ENCODE data around the gene HDAC9. TPM values are rescaled to one million over a fixed set of nuclear protein-coding genes. Genes with fewer than 3 reads are reported as not detected.

Gene HDAC9
- total RNA-seq, 2 experiments from 2014 or later: 0.22 to 0.33 TPM

- POLR2A ChIA-PET: no interaction called here
- CTCF ChIA-PET: no interaction called here
- DNase-seq: no peak
Observed at GRCh38 chr7:18520450-18521235, 25.1 kb downstream of the HDAC9 start.

DNA sequence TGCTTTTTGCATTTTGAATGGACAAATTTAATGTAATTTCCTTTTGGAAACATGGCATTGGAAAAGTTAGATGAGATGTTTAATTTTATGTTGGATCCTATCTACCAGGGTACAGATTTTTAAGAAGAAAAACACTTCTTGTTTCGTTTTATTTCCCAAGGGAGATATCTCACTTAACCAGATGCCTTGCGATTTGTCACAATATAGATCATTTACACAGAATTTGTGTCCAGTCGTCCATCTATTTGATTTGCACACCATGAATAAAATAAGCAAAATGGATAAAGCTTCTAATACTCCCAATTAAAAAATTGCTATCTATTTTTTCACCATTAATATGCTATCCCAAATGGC, 25.7 kb downstream of the HDAC9 start:
- H3K4me3 Mint-ChIP-seq: no peak overlapping the region
- H3K4me1 Mint-ChIP-seq: no peaks in the 10 kb centered on the region
- H3K9me3 Mint-ChIP-seq: no peaks in the 10 kb centered on the region
- ChIA-PET CTCF (no interaction called here), POLR2A (no interaction called here)
- no peaks in the 10 kb centered on the region for H3K36me3 Mint-ChIP-seq (ENCODE audit: low read depth)
- no peak for DNase-seq
- H3K27ac Mint-ChIP-seq: no peak overlapping the region
- no peaks in the 10 kb centered on the region for H3K27me3 Mint-ChIP-seq

More at GRCh38 chr7:18520450-18521235, 25.1 kb downstream of the HDAC9 start:
- Mint-ChIP-seq H3K27me3 (no peaks in the 10 kb centered on the region), H3K4me1 (no peaks in the 10 kb centered on the region), H3K36me3 (ENCODE audit: low read depth) (no peaks in the 10 kb centered on the region), H3K4me3 (no peak overlapping the region), H3K27ac (no peak overlapping the region), H3K9me3 (no peaks in the 10 kb centered on the region)

- no peaks in the 10 kb centered on the region for H3K27me3 Mint-ChIP-seq
- DNase-seq: no peak
- no peaks in the 10 kb centered on the region for H3K36me3 Mint-ChIP-seq (ENCODE audit: low read depth)
- H3K4me1 Mint-ChIP-seq: no peaks in the 10 kb centered on the region
- ChIA-PET POLR2A (no interaction called here), CTCF (no interaction called here)
- H3K27ac Mint-ChIP-seq: no peak overlapping the region
- H3K9me3 Mint-ChIP-seq: no peaks in the 10 kb centered on the region
- no peak overlapping the region for H3K4me3 Mint-ChIP-seq
Observed at GRCh38 chr7:18521945-18522566, 26.5 kb downstream of the HDAC9 start.

GRCh38 chr7:18524248-18524647, 28.7 kb downstream of the HDAC9 start:
- ChIA-PET POLR2A (no interaction called here), CTCF (no interaction called here)
- no peak overlapping the region for H3K4me3 Mint-ChIP-seq
- H3K9me3 Mint-ChIP-seq: no peaks in the 10 kb centered on the region
- H3K36me3 Mint-ChIP-seq (ENCODE audit: low read depth): no peaks in the 10 kb centered on the region
- no peak for DNase-seq
- no peak overlapping the region for H3K27ac Mint-ChIP-seq
- H3K27me3 Mint-ChIP-seq: no peaks in the 10 kb centered on the region
- no peaks in the 10 kb centered on the region for H3K4me1 Mint-ChIP-seq

DNA sequence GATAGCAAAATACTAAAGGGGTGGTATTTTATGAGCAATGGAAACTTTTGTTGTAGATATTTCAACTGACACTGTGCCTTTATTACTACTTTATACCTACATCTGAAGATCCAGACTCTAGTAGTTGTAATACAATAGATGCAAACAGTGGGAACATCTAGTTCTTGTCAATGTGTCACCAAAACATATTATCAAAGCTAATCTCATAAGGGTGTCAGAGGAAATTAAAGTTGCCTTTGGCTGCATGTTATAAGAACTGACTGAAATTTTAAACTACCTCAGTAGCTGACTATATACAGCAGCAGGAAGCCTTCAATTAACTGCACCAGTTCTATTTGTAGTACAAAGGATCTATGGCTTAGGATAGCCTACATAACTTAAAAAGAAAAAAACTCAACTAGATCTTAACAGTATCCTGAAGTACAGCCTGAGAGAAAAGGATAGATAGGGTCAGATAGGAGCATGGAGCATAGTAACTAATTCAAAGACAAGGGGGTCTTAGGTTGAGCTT, 30.9 kb downstream of the HDAC9 start:
- Mint-ChIP-seq H3K4me1 (no peaks in the 10 kb centered on the region), H3K27me3 (no peaks in the 10 kb centered on the region)

GRCh38 chr7:18529239-18529638, 33.7 kb downstream of the HDAC9 start:
- no peak for DNase-seq
- Mint-ChIP-seq H3K27me3 (no peaks in the 10 kb centered on the region), H3K9me3 (no peaks in the 10 kb centered on the region), H3K4me3 (no peak overlapping the region), H3K36me3 (ENCODE audit: low read depth) (no peaks in the 10 kb centered on the region), H3K4me1 (no peaks in the 10 kb centered on the region), H3K27ac (no peak overlapping the region)
- ChIA-PET POLR2A (no interaction called here), CTCF (no interaction called here)

More for the DNA sequence above, 30.9 kb downstream of the HDAC9 start:
- CTCF ChIA-PET: no interaction called here
- Mint-ChIP-seq H3K36me3 (ENCODE audit: low read depth) (no peaks in the 10 kb centered on the region), H3K4me3 (no peak overlapping the region), H3K9me3 (no peaks in the 10 kb centered on the region), H3K27ac (no peak overlapping the region)
- no peak for DNase-seq
- POLR2A ChIA-PET: no interaction called here

- Mint-ChIP-seq H3K4me1 (no peaks in the 10 kb centered on the region), H3K27ac (no peak overlapping the region), H3K36me3 (ENCODE audit: low read depth) (no peaks in the 10 kb centered on the region), H3K9me3 (no peaks in the 10 kb centered on the region), H3K27me3 (no peaks in the 10 kb centered on the region), H3K4me3 (no peak overlapping the region)
- ChIA-PET POLR2A (no interaction called here), CTCF (no interaction called here)
- DNase-seq: no peak
Observed at GRCh38 chr7:18530224-18531179, 35.0 kb downstream of the HDAC9 start.

- Mint-ChIP-seq H3K27ac (no peak overlapping the region), H3K27me3 (no peaks in the 10 kb centered on the region), H3K9me3 (no peaks in the 10 kb centered on the region), H3K36me3 (ENCODE audit: low read depth) (no peaks in the 10 kb centered on the region), H3K4me3 (no peak overlapping the region), H3K4me1 (no peaks in the 10 kb centered on the region)
- ChIA-PET CTCF (no interaction called here), POLR2A (no interaction called here)
- DNase-seq: no peak
Observed at GRCh38 chr7:18531539-18531938, 36.0 kb downstream of the HDAC9 start.

GRCh38 chr7:18532813-18533212, 37.3 kb downstream of the HDAC9 start:
- no peaks in the 10 kb centered on the region for H3K9me3 Mint-ChIP-seq
- ChIA-PET POLR2A (no interaction called here), CTCF (no interaction called here)
- H3K4me1 Mint-ChIP-seq: no peaks in the 10 kb centered on the region
- no peak overlapping the region for H3K27ac Mint-ChIP-seq
- no peaks in the 10 kb centered on the region for H3K36me3 Mint-ChIP-seq (ENCODE audit: low read depth)
- no peaks in the 10 kb centered on the region for H3K27me3 Mint-ChIP-seq
- H3K4me3 Mint-ChIP-seq: no peak overlapping the region
- DNase-seq: no peak

GRCh38 chr7:18534481-18534880, 38.9 kb downstream of the HDAC9 start:
- no peak overlapping the region for H3K4me3 Mint-ChIP-seq
- POLR2A ChIA-PET: no interaction called here
- H3K27ac Mint-ChIP-seq: no peak overlapping the region

GRCh38 chr7:18535810-18536415, 40.4 kb downstream of the HDAC9 start:
- no peaks in the 10 kb centered on the region for H3K27me3 Mint-ChIP-seq
- H3K4me1 Mint-ChIP-seq: no peaks in the 10 kb centered on the region
- CTCF ChIA-PET: interaction anchor here (0.5 kb wide), 2 partner anchors 51 to 256 kb away, joined by 3 to 4 read pairs; no protein-coding TSS in a partner anchor
- no peaks in the 10 kb centered on the region for H3K36me3 Mint-ChIP-seq (ENCODE audit: low read depth)
- H3K4me3 Mint-ChIP-seq: no peak overlapping the region
- no peaks in the 10 kb centered on the region for H3K9me3 Mint-ChIP-seq
- no peak overlapping the region for H3K27ac Mint-ChIP-seq
- POLR2A ChIA-PET: no interaction called here
- no peak for DNase-seq

More at GRCh38 chr7:18534481-18534880, 38.9 kb downstream of the HDAC9 start:
- no peaks in the 10 kb centered on the region for H3K27me3 Mint-ChIP-seq
- no peaks in the 10 kb centered on the region for H3K4me1 Mint-ChIP-seq
- CTCF ChIA-PET: no interaction called here
- no peak for DNase-seq
- H3K36me3 Mint-ChIP-seq (ENCODE audit: low read depth): no peaks in the 10 kb centered on the region
- H3K9me3 Mint-ChIP-seq: no peaks in the 10 kb centered on the region

- ChIA-PET CTCF (interaction anchor here (0.5 kb wide), 1 partner anchor 257 kb away, joined by 3 read pairs; no protein-coding TSS in a partner anchor), POLR2A (no interaction called here)
- Mint-ChIP-seq H3K27me3 (no peaks in the 10 kb centered on the region), H3K27ac (no peak overlapping the region), H3K36me3 (ENCODE audit: low read depth) (no peaks in the 10 kb centered on the region), H3K4me3 (no peak overlapping the region), H3K9me3 (no peaks in the 10 kb centered on the region), H3K4me1 (no peaks in the 10 kb centered on the region)
- DNase-seq: no peak
Observed at GRCh38 chr7:18536486-18536885, 40.9 kb downstream of the HDAC9 start.
